Activated CD8-positive, alpha-beta T cell treated with anti-CD3 and anti-CD28 coated beads for 36 hours (primary cell): Measurements from ENCODE around the gene CAMK1. TPM values are rescaled to one million over a fixed set of nuclear protein-coding genes. Genes with fewer than 3 reads are reported as not detected.

Experiments
- ATAC-seq: fragments of 200-7000 bp; cut with Tn5 transposase; one replicate; pipeline ENCODE4 v1.10.0; 2021; ENCODE audit warnings: mild to moderate bottlenecking, moderate library complexity
- CTCF ChIA-PET: fragments of 350-600 bp; sonication (Branson Sonifier 250); formaldehyde crosslinking; loops from one replicate; lab custom pipeline; 2021; ENCODE audit warnings: antibody characterized with exemption; lab: Charles Lee
- POLR2A ChIA-PET: fragments of 350-600 bp; sonication (Branson Sonifier 250); formaldehyde crosslinking; loops from one replicate; lab custom pipeline; 2021; ENCODE audit warnings: antibody characterized with exemption; lab: Charles Lee
- DNase-seq: peaks from one replicate; pipeline ENCODE4 v3.0.0-alpha.2; 2020
- H3K27ac Mint-ChIP-seq: one replicate; pipeline ENCODE4 v1.8.0; 2021; ENCODE audit warnings: mild to moderate bottlenecking, mixed read lengths
- H3K27me3 Mint-ChIP-seq: one replicate; pipeline ENCODE4 v1.8.0; 2021; ENCODE audit warnings: mixed read lengths
- H3K36me3 Mint-ChIP-seq: one replicate; pipeline ENCODE4 v1.8.0; 2021; ENCODE audit warnings: low read depth, mixed read lengths
- H3K4me1 Mint-ChIP-seq: one replicate; pipeline ENCODE4 v1.8.0; 2021; ENCODE audit warnings: low read depth, mixed read lengths
- H3K4me3 Mint-ChIP-seq: one replicate; pipeline ENCODE4 v1.8.0; 2021; ENCODE audit warnings: mild to moderate bottlenecking, moderate library complexity, mixed read lengths
- H3K9me3 Mint-ChIP-seq: one replicate; pipeline ENCODE4 v1.8.0; 2021; ENCODE audit warnings: mixed read lengths
- CTCF ChIP-seq: fragments of 200-600 bp; IDR thresholded peaks from one replicate; pipeline ENCODE4 v1.8.0; 2022; ENCODE audit warnings: antibody characterized with exemption, mild to moderate bottlenecking
- intact Hi-C: fragments of 100-400 bp; cut with micrococcal nuclease; formaldehyde crosslinking; loops from one replicate; pipeline ENCODE4 v1.10.0; 2022
- total RNA-seq, 2 experiments: library from RNA; stranded (reverse); gene quantifications; one replicate each; pipeline ENCODE4 v1.2.3, GENCODE V29; 2021

Gene CAMK1
- total RNA-seq, 2 experiments from 2014 or later, result 41.7 to 45.7 TPM

GRCh38 chr3:9806137-9806536, 36.4 kb upstream of the CAMK1 start:
- intact Hi-C loops, result no loop called here
- no peak overlapping the region for H3K4me3 Mint-ChIP-seq
- H3K36me3 Mint-ChIP-seq, result peaks cover 63% of the 10 kb centered on the region
- ATAC-seq (no peak), DNase-seq (no peak)
- peaks cover 44% of the 10 kb centered on the region for H3K4me1 Mint-ChIP-seq
- no peak overlapping the region for H3K27ac Mint-ChIP-seq
- no peaks in the 10 kb centered on the region for H3K27me3 Mint-ChIP-seq
- CTCF ChIA-PET, result interaction anchor here (1.5 to 3.2 kb wide), 3 partner anchors 17 to 78 kb away, joined by 3 to 12 read pairs (median 3); no protein-coding TSS in a partner anchor
- POLR2A ChIA-PET, result interaction anchor here (0.8 to 4.0 kb wide), 4 partner anchors 9 to 25 kb away, joined by 3 to 28 read pairs (median 5); partner anchors contain the start of genes ARPC4 and TADA3
- TF ChIP-seq CTCF, result no peak
- H3K9me3 Mint-ChIP-seq, result no peaks in the 10 kb centered on the region

DNA sequence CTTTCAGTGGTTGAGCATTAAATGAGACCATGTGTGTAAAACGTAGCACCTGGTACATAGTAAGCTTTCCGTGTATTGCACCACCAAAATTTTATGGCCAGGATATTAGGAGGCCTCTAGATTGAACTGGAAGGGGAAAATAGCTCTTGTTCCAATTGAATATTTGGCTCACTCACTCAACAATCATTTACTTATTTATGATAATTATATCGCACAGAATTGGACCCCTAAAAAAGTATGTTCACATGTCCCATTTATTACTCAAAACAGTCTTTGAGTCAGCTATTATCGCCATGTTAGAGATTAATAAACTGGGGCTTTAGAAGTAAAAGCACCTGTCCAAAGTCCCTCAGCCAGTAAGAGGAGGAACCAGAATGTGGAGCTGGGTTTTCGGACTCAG, 35.2 kb upstream of the CAMK1 start:
- no peaks in the 10 kb centered on the region for H3K27me3 Mint-ChIP-seq
- DNase-seq (no peak), ATAC-seq (no peak)
- ChIA-PET POLR2A (interaction anchor here (0.9 to 4.0 kb wide), 5 partner anchors 9 to 54 kb away, joined by 5 to 28 read pairs (median 6); partner anchors contain the start of genes ARPC4 and TADA3), CTCF (interaction anchor here (0.9 to 1.5 kb wide), 5 partner anchors 11 to 126 kb away, joined by 3 to 4 read pairs (median 3); partner anchors contain the start of gene OGG1)
- no peak overlapping the region for H3K4me3 Mint-ChIP-seq
- no peak for TF ChIP-seq CTCF
- intact Hi-C loops, result no loop called here
- peak overlapping the region; percentile 38 for H3K27ac Mint-ChIP-seq
- no peaks in the 10 kb centered on the region for H3K9me3 Mint-ChIP-seq
- peaks cover 39% of the 10 kb centered on the region for H3K4me1 Mint-ChIP-seq
- peaks cover 62% of the 10 kb centered on the region for H3K36me3 Mint-ChIP-seq

DNA sequence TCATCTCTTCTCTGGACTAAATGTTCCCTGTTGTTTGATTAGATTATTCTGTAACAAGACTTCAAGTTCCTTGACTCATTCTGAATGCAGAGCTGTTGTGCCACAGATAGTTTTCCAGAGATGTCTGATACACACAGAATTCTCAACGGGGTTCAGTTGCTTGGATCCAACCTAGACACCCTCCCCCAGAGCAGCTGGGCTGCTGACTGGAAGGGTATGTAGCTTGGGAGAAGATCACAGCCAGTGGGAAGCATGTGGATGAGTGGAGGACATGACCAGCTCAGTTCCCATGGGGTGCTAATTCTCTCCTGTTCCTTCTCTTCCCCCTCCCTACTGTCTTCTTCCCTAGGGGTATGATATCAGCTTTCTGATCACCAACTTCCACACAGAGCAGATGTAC, 33.7 kb upstream of the CAMK1 start:
- H3K4me1 Mint-ChIP-seq, result peaks cover 29% of the 10 kb centered on the region
- peaks cover 68% of the 10 kb centered on the region for H3K36me3 Mint-ChIP-seq
- POLR2A ChIA-PET, result interaction anchor here (2.1 to 4.0 kb wide), 2 partner anchors 10 to 11 kb away, joined by 8 to 28 read pairs; partner anchors contain the start of genes ARPC4 and TADA3
- H3K4me3 Mint-ChIP-seq, result no peak overlapping the region
- ATAC-seq (no peak), DNase-seq (no peak)
- H3K9me3 Mint-ChIP-seq, result no peaks in the 10 kb centered on the region
- CTCF ChIA-PET, result interaction anchor here (1.0 to 1.3 kb wide), 2 partner anchors 11 to 27 kb away, joined by 3 to 5 read pairs; partner anchors contain the start of genes ARPC4 and TADA3
- TF ChIP-seq CTCF, result no peak
- H3K27me3 Mint-ChIP-seq, result no peaks in the 10 kb centered on the region
- H3K27ac Mint-ChIP-seq, result peak overlapping the region; percentile 1
- intact Hi-C loops, result no loop called here

DNA sequence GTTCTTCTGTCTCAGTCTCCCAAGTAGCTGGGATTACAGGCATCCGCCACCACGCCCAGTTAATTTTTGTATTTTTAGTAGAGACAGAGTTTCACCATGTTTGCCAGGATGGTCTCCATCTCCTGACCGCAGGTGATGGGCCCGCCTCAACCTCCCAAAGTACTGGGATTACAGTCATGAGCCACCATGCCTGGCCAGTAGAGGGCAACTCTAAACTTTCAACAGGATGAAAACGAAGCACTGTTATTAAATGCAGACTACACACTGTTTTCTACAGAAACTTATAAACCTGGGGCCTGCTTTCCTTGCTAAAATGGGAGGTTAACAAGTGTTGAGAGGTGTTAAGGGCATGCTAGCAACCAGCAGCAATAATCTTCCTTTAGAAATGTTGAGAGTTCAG, 30.8 kb upstream of the CAMK1 start:
- H3K4me1 Mint-ChIP-seq, result peaks cover 18% of the 10 kb centered on the region
- H3K27me3 Mint-ChIP-seq, result no peaks in the 10 kb centered on the region
- no peak overlapping the region for H3K27ac Mint-ChIP-seq
- CTCF ChIA-PET, result interaction anchor here (0.9 to 1.6 kb wide), 3 partner anchors 8 to 146 kb away, joined by 3 to 5 read pairs (median 4); partner anchors contain the start of genes ARPC4 and TADA3
- H3K36me3 Mint-ChIP-seq, result peaks cover 69% of the 10 kb centered on the region
- no peak for ATAC-seq
- no peaks in the 10 kb centered on the region for H3K9me3 Mint-ChIP-seq
- H3K4me3 Mint-ChIP-seq, result no peak overlapping the region
- DNase-seq, result no peak
- intact Hi-C loops, result no loop called here
- peak; percentile 30 for TF ChIP-seq CTCF
- POLR2A ChIA-PET, result interaction anchor here (1.5 kb wide), 1 partner anchor 51 kb away, joined by 3 read pairs; the partner anchor contains the start of gene OGG1
